Activated CD4-positive, CD25-positive, alpha-beta regulatory T cell treated with anti-CD3 and anti-CD28 coated beads, Interleukin-2, amount 50 U/mL, for 16 hours (primary cell): ENCODE measurements around the gene FCHSD2.
"Not testable (repeated sequence)": the region's sequence is repeated elsewhere in the genome, so short reads cannot be mapped to it uniquely, and the experiment has no call there.

Experiments used
- DNase-seq: peaks from one replicate; pipeline ENCODE4 v3.0.0-alpha.2; 2020; ENCODE audit warnings: low read depth, low spot score

The FCHSD2 gene

GRCh38 chr11:73012121-73012863 is 129.8 kb downstream of the FCHSD2 start:
- no peak for DNase-seq

- no peak for DNase-seq
Observed at GRCh38 chr11:73011126-73011817, 130.8 kb downstream of the FCHSD2 start.

GRCh38 chr11:73009972-73010371 is 132.1 kb downstream of the FCHSD2 start:
- DNase-seq = no peak

- no peak for DNase-seq
Observed at GRCh38 chr11:73004088-73004487, 138.0 kb downstream of the FCHSD2 start.

GRCh38 chr11:73003088-73003487 is 139.0 kb downstream of the FCHSD2 start:
- no peak for DNase-seq

GRCh38 chr11:73002214-73002613 is 139.9 kb downstream of the FCHSD2 start:
- DNase-seq = no peak

- no peak for DNase-seq
Observed at GRCh38 chr11:73001615-73002014, 140.5 kb downstream of the FCHSD2 start.

- DNase-seq = no peak
Observed at GRCh38 chr11:72998676-72999075, 143.4 kb downstream of the FCHSD2 start.

- DNase-seq = no peak
Observed at GRCh38 chr11:72996959-72997358, 145.2 kb downstream of the FCHSD2 start.

GRCh38 chr11:72989727-72990126 is 152.4 kb downstream of the FCHSD2 start:
- DNase-seq = no peak

GRCh38 chr11:72988821-72989220 is 153.3 kb downstream of the FCHSD2 start:
- no peak for DNase-seq

- no peak for DNase-seq
Observed at GRCh38 chr11:72985645-72986044, 156.5 kb downstream of the FCHSD2 start.

- DNase-seq = no peak
Observed at GRCh38 chr11:72984453-72985077, 157.6 kb downstream of the FCHSD2 start.

GRCh38 chr11:72983560-72983959 is 158.6 kb downstream of the FCHSD2 start:
- DNase-seq = no peak

- no peak for DNase-seq
Observed at GRCh38 chr11:72981971-72982685, 160.0 kb downstream of the FCHSD2 start.

- no peak for DNase-seq
Observed at GRCh38 chr11:72981080-72981479, 161.0 kb downstream of the FCHSD2 start.

- not testable (repeated sequence) for DNase-seq
Observed at GRCh38 chr11:72977782-72978181, 164.3 kb downstream of the FCHSD2 start.

GRCh38 chr11:72976522-72976892 is 165.6 kb downstream of the FCHSD2 start:
- DNase-seq = not testable (repeated sequence)

GRCh38 chr11:72975778-72976521 is 166.2 kb downstream of the FCHSD2 start:
- DNase-seq = no peak

GRCh38 chr11:72974487-72975205 is 167.5 kb downstream of the FCHSD2 start:
- DNase-seq = no peak
